Thyroid gland (tissue), 4 donors: Measurements from ENCODE around the gene RIPOR2. TPM values are rescaled to one million over a fixed set of nuclear protein-coding genes. Genes with fewer than 3 reads are reported as not detected.
A peak's percentile ranks its signal among the peaks of the same experiment; 100 is the strongest.

Experiments used
- DNase-seq, 2 donors: peaks; one replicate each; pipeline ENCODE4 v3.0.0-alpha.2; 2019
- H3K27ac ChIP-seq, 3 donors: fragments of 200-600 bp; sonication (generic); 1 replicate in 2 of 3; 2 replicates in 1 of 3; pipeline ENCODE4 v1.5.1; 2016 to 2019; ENCODE audit warnings: mild to moderate bottlenecking in 1 of 3, moderate library complexity in 1 of 3
- H3K27me3 ChIP-seq: fragments of 200-600 bp; sonication (generic); one replicate; pipeline ENCODE4 v1.5.1; 2019
- H3K36me3 ChIP-seq, 2 donors: fragments of 200-600 bp; sonication (generic); one replicate each; pipeline ENCODE4 v1.5.1; 2016 to 2019
- H3K4me1 ChIP-seq, 2 donors: fragments of 200-600 bp; sonication (generic); one replicate each; pipeline ENCODE4 v1.5.1; 2017 to 2019
- H3K4me3 ChIP-seq, 3 donors: fragments of 200-600 bp; sonication (generic); replicated peaks in 1 of 3; 1 replicate in 2 of 3; 2 replicates in 1 of 3; pipeline ENCODE4 v1.5.1; 2016; ENCODE audit warnings: mild to moderate bottlenecking in 1 of 3
- H3K9me3 ChIP-seq: fragments of 200-600 bp; sonication (generic); one replicate; pipeline ENCODE4 v1.5.1; 2017
- CTCF ChIP-seq, 6 experiments: fragments of 200-600 bp in 3 of 6; fragments of 450-650 bp in 3 of 6; sonication (generic) in 3 of 6; IDR thresholded peaks; one replicate each; pipeline ENCODE4 v1.5.1; 2016 to 2019; ENCODE audit warnings: antibody characterized with exemption in 6 of 6, mild to moderate bottlenecking in 2 of 6, inconsistent platforms in 1 of 6, moderate library complexity in 1 of 6
- POLR2A ChIP-seq, 2 donors: fragments of 450-650 bp; IDR thresholded peaks; one replicate each; pipeline ENCODE4 v1.6.1; 2017; ENCODE audit warnings: antibody characterized with exemption in 2 of 2, mild to moderate bottlenecking in 2 of 2, moderate library complexity in 1 of 2
- WGBS, 2 donors: methylation state at CpG; one replicate each; pipeline ENCODE4 v1.1.5; 2017; 5-methylcytosine and 5-hydroxymethylcytosine counted together
- intact Hi-C: fragments of 100-400 bp; cut with DNase I; formaldehyde crosslinking; loops from one replicate; pipeline ENCODE4 v1.15.1; 2023
- total RNA-seq, 4 donors: library from RNA; depleted of rRNA; stranded (reverse); fragments of >200 nt; gene quantifications; one replicate each; pipeline ENCODE4 v1.2.3, GENCODE V29; 2016

Gene RIPOR2
- total RNA-seq, 4 donors from 2014 or later = 3.1 to 13.0 (median 8.4) TPM

DNA sequence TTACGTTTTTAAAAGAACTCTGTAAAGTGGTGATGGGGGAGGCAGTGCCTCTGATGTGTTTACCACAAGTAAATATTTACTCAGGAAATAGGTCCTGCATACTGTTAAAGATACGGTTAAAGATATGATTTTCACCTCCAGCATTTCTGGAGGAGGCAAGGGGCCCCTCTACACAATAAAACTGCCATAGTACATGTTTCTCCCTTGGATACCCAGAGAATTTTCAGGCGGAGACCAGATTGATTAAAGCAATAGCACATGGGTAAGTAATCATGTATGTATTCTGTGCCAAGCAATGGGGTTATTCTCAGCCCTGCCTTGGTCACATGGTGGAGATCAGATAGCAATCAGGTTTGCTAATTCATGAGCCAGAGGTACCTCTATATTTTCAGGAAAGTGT, 9.6 kb downstream of the RIPOR2 start:
- TF ChIP-seq CTCF (IDR thresholded peaks at IDR 0.05) = no peak
- TF ChIP-seq POLR2A (IDR thresholded peaks at IDR 0.05) = no peak
- 80 to 82% methylated on average over 3 of the region's 3 CpGs for WGBS, 2 donors
- H3K4me3 ChIP-seq = no peak overlapping the region
- no peaks in the 10 kb centered on the region for H3K27me3 ChIP-seq
- peaks cover 8 to 18% of the 10 kb centered on the region in 2 donors for H3K4me1 ChIP-seq
- no peaks in the 10 kb centered on the region for H3K36me3 ChIP-seq
- H3K27ac ChIP-seq = no peak overlapping the region
- no peaks in the 10 kb centered on the region for H3K9me3 ChIP-seq
- intact Hi-C loops = no loop called here
- no peak for DNase-seq

DNA sequence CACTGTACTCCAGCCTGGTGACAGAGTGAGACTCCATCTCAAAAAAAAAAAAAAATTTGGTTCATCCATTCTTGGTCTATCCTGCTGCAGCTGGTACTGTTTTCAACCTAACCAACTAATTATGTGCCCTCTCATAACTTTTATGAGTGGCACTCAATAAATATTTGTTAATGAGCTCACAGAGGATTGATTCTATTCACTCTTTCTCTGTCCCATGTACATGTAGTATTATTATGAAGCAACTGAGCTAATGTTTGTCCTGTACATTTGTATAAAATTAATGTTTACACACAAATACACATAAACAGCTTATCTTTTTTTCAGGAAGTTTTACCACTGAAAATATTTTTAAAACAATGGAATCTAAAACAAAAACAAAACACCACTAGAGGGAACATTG, 10.1 kb downstream of the RIPOR2 start:
- H3K9me3 ChIP-seq = no peaks in the 10 kb centered on the region
- no peak overlapping the region for H3K27ac ChIP-seq
- peaks cover 3 to 12% of the 10 kb centered on the region in 2 donors for H3K4me1 ChIP-seq
- no peaks in the 10 kb centered on the region for H3K27me3 ChIP-seq
- intact Hi-C loops = no loop called here
- H3K4me3 ChIP-seq = no peak overlapping the region
- TF ChIP-seq CTCF (IDR thresholded peaks at IDR 0.05) (no peak), POLR2A (IDR thresholded peaks at IDR 0.05) (no peak)
- H3K36me3 ChIP-seq = no peaks in the 10 kb centered on the region
- DNase-seq = no peak

GRCh38 chr6:24924580-24925356, 11.0 kb downstream of the RIPOR2 start:
- intact Hi-C loops = no loop called here

DNA sequence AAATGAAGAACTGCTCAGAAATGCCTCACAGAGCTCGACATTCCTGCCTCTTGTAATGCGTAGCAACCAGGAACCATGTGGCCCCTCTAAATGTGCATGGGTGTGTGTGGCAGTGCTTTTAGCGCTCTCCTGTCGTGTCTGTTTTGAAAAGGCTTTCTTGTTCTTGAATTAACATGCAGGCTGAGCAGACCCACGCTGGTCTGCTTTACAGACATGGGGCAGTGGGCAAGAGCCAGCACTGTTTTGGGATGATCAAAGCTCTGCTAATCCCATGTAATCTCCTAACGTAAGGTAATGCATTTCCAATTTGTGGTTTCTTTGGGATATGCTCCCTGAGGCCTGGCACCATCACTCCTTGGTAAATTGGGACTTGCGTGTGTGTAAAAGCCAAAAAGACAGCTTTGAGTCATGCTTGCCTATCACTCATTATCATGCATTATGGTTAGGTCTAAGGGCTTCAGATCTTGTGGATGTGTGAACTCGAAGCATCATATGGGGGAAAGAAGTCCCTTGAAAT, 11.8 kb downstream of the RIPOR2 start:
- H3K9me3 ChIP-seq = no peaks in the 10 kb centered on the region
- H3K27ac ChIP-seq = no peak overlapping the region
- peak in 1 of 2 donors; percentile 8 for DNase-seq
- H3K4me3 ChIP-seq = no peak overlapping the region
- no peaks in the 10 kb centered on the region for H3K27me3 ChIP-seq
- intact Hi-C loops = no loop called here
- 59 to 64% methylated on average over 8 of the region's 8 CpGs for WGBS, 2 donors
- no peak for TF ChIP-seq CTCF (IDR thresholded peaks at IDR 0.05)
- no peak for TF ChIP-seq POLR2A (IDR thresholded peaks at IDR 0.05)
- no peaks in the 10 kb centered on the region for H3K36me3 ChIP-seq
- H3K4me1 ChIP-seq = no peaks in the 10 kb centered on the region

More at GRCh38 chr6:24924580-24925356, 11.0 kb downstream of the RIPOR2 start:
- Histone ChIP-seq H3K27ac (no peak overlapping the region), H3K36me3 (no peaks in the 10 kb centered on the region), H3K4me3 (no peak overlapping the region), H3K27me3 (no peaks in the 10 kb centered on the region), H3K4me1 (peaks cover 0 to 6% of the 10 kb centered on the region in 2 donors), H3K9me3 (no peaks in the 10 kb centered on the region)
- WGBS, 2 donors = 93 to 98% methylated on average over 2 of the region's 2 CpGs
- no peak for DNase-seq
- no peak for TF ChIP-seq CTCF (IDR thresholded peaks at IDR 0.05)
- no peak for TF ChIP-seq POLR2A (IDR thresholded peaks at IDR 0.05)

- Histone ChIP-seq H3K27me3 (no peaks in the 10 kb centered on the region), H3K36me3 (no peaks in the 10 kb centered on the region), H3K27ac (no peak overlapping the region), H3K9me3 (no peaks in the 10 kb centered on the region), H3K4me1 (no peaks in the 10 kb centered on the region), H3K4me3 (no peak overlapping the region)
- DNase-seq = no peak
- WGBS, 2 donors = 87 to 91% methylated on average over 2 of the region's 2 CpGs
- intact Hi-C loops = no loop called here
- TF ChIP-seq POLR2A (IDR thresholded peaks at IDR 0.05) (no peak), CTCF (IDR thresholded peaks at IDR 0.05) (no peak)
These were observed 12.9 kb downstream of the RIPOR2 start for GRCh38 chr6:24922814-24923213.
